ENCODE data around the gene ARHGAP9.
"Not testable (repeated sequence)": the region's sequence is repeated elsewhere in the genome, so short reads cannot be mapped to it uniquely, and the experiment has no call there.

Gene ARHGAP9

DNA sequence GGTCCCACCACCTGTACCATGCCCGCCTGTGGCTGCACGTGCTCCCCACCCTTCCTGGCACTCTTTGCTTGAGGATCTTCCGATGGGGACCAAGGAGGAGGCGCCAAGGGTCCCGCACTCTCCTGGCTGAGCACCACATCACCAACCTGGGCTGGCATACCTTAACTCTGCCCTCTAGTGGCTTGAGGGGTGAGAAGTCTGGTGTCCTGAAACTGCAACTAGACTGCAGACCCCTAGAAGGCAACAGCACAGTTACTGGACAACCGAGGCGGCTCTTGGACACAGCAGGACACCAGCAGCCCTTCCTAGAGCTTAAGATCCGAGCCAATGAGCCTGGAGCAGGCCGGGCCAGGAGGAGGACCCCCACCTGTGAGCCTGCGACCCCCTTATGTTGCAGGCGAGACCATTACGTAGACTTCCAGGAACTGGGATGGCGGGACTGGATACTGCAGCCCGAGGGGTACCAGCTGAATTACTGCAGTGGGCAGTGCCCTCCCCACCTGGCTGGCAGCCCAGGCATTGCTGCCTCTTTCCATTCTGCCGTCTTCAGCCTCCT, 23.4 kb downstream of the ARHGAP9 start:
- DNase-seq = peak; percentile 12

- no peak for DNase-seq
These were observed 24.1 kb downstream of the ARHGAP9 start for GRCh38 chr12:57455374-57456144.

DNA sequence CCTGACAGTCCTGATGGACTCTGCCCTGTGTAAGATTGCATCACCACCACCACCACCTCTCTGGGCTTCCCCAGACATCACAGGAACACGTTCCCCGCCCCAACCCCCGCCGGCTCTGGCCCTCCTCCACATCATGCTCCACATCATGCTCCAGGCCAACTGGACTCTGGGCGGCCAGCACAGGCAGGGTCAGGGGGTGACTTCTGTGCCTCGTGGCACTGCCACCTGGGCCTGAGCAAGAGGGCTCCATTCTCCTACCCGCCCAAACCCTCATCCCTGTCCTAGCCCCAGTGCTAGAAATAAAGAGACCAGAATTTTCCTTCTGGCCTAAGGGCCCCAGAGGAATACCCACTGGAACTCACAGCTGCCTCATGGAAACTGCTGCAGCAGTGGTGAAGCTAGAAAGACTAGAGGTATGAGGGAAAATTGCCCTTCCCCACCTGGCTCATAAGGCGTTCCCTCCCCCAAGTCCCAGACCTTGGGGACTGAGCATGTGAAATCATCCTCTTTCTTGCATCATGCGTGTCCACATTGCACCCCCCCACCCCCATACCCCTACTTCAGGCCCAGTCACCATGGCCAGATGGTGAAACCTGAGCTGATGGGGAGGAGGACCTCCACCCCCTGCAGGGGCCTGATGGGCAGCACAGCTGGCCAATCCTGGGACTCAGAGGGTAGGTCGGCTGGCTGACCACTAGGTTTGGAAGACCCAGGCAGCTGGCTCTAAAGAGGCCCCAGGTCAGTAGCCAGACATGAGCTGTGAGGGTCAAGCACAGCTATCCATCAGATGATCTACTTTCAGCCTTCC, 24.9 kb downstream of the ARHGAP9 start, which contains the start of gene INHBE:
INHBE (plus strand) TSS at position 742 of the 808 bp plus-strand sequence. CDS start 230 bp downstream, outside the sequence.
- DNase-seq = peak; percentile 5

DNA sequence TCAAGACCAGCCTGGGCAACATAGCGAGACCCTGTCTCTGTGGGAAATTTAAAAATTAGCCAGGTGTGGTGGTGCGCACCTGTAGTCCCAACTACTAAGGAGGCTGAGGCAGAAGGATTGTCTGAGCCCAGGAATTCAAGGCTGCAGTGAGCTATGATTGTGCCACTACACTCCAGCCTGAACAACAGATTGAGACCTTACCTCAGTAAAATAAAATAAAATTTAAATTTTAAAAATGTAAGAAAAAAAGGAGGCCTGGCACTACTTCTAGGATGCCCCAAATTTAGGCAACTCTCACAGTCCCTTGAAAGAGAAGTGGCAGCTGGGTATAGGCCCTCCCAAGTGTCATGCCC, 25.5 kb downstream of the ARHGAP9 start:
- DNase-seq = no peak

DNA sequence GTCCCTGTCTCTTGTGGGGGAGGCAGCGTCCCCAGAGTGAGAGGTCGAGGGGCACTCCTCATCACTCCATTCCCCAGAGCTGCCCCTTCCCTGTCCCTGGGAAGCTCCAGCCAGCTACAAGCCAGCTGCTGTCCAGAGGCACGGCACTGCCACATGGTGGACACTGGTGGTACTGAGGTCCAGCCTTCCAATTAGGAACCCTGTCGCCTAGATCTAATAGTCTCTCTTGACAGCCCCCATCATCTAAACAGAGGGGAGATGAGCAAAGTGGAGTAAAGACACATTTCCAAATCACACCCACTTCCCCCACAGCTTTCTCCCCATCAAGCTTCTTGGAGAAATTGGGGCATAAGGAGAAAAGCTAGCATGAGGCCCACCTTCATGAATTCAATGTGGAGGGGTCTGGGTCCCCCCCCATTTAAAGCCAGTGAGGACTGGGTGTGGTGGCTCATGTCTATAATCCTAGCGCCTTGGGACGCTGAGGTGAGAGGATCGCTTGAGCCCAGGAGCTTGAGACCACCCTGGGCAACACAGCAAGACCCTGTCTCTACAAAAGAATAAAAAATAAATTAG, 26.6 kb downstream of the ARHGAP9 start:
- peak; percentile 50 for DNase-seq

DNA sequence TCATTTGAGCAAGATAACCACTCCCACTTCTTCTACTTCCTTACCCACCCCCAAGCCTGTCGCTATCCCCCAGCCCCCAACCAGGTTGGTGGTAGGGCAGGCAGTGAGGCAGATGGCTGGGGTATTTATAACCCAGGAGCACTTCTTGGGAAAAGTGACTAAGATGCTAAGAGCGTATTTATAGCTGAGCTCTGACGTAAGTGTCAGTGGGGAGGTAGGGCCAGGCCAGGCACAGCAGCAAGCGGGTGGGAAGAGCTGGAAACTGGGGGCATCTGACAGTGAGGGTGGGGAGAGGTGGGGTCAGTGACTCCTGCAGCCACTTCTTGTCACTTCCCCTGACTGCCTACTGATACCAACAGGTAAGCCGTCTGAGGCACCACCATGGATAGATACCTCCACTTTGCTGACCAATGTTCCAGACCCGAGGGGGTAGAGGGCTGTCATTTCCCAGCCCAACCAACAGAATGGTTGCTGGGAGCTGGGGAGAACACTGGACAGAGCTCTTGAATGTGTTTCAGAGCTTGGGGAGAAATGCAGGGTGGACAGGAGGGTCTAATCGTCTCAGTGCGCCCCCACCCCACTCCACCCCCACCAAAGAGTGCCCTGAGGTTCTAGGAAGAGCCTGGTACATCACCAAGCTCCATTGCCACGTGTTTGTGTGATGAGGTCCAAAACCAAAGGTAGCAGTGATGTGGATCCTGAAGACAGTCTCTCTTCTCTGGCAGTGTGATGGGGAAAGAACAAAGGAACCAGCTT, 27.3 kb downstream of the ARHGAP9 start:
- DNase-seq = peak; percentile 17

DNA sequence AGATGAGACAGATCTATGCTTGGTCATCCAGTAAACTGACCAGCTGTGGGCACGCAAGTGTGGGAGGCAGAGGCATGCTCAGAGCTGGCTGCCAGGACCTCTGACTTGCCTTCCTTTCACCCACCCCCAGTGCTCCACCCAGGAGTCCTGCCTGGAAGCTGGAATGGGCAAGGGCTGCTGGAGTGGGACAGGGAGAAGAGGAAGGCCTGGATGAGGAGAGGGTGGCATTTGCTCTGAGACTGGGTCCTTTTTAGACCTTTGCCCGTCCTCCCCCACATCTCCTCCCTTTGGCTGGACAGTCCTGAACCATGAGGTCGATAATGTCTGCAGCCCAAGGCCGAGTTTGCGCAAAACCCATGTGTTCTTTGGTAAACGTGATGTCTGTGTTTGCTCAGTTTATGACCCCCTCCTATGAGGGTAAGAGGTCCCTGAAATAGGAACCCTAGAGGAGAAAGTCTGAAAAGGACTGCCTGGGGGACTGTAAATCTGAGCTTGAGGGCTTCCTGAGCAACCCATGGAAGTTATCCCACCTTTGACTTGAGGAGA, 28.4 kb downstream of the ARHGAP9 start:
- no peak for DNase-seq

GRCh38 chr12:57450057-57450456, 29.6 kb downstream of the ARHGAP9 start:
- no peak for DNase-seq

GRCh38 chr12:57449375-57449774, 30.3 kb downstream of the ARHGAP9 start:
- DNase-seq = no peak

DNA sequence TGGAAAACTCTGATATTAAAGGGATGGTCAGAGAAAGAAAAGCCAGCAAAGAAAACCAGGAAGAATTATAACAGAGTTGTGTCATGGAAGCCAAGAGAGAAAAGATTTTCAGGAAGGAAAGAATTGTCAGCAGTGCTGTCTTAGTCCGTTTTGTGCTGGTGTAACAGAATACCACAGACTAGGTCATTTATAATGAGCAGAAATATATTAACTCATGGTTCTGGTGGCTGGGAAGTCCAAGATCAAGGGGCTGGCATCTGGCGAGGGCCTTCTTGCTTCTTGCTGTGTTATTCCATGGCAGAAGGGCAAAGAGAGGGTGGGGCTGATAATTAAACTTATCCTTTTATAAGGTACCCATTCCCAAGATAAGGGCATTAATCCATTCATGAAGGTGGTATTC, 31.0 kb downstream of the ARHGAP9 start:
- no peak for DNase-seq

- no peak for DNase-seq
These were observed 33.2 kb downstream of the ARHGAP9 start for GRCh38 chr12:57446292-57446960.

DNA sequence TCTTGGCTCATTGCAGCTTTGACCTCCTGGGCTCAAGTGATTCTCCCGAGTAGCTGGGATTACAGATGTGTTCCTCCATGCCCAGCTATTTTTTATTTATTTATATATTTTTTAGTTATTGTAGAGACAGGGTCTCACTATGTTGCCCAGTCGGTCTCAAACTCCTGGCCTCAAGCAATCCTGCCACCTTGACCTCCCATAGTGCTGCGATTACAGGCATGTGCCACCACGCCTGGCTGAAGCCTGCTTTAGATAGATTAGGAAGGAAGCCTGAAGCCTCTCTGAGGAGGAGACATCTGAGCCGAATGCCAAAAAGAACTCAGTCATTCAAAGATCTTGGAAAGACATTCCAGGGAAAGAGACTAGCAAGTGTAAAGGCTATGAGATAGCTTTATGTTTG, 34.9 kb downstream of the ARHGAP9 start:
- no peak for DNase-seq

DNA sequence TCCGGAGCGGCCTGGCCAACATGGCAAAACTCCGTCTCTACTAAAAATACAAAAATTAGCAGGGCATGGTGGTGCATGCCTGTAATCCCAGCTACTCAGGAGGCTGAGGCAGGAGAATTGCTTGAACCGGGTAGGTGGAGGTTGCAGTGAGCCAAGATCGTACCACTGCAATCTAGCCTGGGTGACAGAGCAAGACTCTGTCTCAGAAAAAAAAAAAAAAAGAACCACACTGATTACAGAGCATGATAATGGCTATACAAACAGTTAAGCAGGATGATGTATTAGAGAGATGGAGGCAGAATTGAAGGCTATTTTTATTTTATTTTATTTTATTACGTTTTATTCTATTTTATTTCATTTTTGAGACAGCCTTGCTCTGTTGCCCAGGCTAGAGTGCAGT, 35.3 kb downstream of the ARHGAP9 start:
- not testable (repeated sequence) for DNase-seq

DNA sequence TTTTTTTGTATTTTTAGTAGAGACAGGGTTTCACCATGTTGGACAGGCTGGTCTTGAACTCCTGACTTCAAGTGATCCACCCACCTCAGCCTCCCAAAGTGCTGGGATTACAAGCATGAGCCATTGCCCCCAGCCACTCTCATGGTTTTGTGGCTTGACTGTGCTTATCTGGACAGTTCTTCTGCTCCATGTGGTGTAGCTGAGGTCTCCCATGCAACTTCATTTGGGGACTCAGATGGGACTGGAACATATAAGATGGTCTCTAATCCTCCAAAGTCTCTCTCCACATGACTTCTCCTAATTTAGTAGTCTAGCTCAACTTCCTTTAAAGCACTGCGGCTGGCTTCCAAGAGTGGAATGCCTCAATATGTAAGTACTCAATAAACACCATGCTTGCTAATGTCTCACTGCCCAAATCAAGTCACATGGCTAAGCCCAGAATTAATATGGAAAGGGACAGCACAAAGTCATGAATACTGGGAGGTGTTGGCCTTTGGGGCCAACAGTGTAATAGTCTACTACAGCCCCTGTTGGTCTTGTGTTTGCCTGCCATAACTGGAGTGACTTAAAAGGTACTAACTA, 37.7 kb downstream of the ARHGAP9 start:
- no peak for DNase-seq

DNA sequence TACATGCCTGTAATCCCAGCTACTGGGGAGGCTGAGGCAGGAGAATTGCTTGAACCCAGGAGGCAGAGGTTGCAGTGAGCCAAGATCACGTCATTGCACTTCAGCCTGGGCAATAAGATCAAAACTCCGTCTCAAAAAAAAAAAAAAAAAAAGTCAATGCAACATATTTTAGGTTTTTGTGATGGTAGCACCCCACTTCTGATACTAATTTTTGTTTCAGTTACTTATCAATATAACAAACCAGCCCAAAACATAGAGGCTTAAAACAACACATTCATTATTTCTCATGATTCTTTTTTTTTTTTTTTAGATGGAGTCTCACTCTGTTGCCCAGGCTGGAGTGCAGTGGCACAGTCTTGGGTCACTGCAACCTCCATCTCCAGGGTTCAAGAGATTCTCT, 38.3 kb downstream of the ARHGAP9 start:
- not testable (repeated sequence) for DNase-seq

- DNase-seq = no peak
These were observed 39.9 kb downstream of the ARHGAP9 start for GRCh38 chr12:57439762-57440266.

DNA sequence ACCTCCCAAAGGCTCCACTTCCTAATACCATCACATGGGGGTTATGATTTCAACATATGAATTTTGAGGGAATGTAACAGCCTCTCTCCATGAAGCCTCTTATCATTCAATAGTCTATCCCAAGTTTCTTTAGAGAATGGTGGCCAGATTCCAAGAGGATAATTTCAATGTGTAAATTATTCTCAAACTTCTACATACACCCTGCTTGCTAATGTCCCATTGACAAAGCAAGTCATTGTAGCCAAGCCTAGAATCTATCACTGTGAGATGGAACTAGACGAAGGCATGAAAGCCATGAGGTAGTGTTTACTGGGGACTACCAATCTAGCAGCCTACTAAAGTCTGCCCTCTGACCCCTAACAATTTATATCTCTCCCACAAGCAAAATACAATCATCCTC, 41.3 kb downstream of the ARHGAP9 start:
- DNase-seq = no peak

DNA sequence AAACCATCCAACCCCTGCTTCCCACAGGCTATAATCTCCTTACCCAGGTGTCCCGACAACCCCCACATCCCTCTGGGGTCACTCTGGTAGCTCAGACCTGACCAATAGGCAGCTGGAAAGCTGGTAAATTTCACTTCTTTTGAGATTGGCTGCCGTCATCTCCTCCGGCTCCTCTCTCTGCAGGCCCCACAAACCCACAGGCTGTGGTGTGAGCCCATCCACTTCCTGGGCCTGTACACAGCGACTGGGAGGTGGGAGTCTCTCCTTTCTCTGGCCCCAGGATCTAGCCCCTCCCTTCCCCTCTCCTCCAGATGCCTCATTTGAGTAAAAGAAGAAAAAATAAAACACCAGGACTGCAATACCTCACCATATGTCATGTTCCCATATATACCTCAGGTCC, 44.4 kb downstream of the ARHGAP9 start:
- no peak for DNase-seq

- no peak for DNase-seq
These were observed 45.0 kb downstream of the ARHGAP9 start, which contains the start of gene INHBC for GRCh38 chr12:57434517-57435223. Gene INHBC (plus strand): TSS chr12:57434784. CDS start chr12:57434887, 103 bp downstream.

DNA sequence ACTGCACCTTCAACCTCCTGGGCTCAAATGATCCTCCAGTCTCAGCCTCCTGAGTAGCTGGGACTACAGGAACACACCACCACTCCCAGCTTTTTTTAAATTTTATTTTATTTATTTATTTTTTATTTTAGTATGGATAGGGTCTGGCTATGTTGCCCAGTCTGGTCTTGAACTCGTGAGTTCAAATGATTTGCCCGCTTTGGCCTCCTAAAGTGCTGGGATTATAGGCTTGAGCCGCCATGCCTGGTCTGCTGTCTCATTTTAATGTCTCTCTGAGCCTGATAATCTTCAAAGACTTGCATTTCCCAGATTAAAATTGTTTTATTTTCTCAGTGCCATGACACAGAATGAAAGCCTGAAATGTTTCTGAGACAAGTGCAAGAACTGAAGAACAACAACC, 46.3 kb downstream of the ARHGAP9 start:
- DNase-seq = no peak

All from T1000 (cell line).